ENCODE data around the gene PSAT1. TPM values are rescaled to one million over a fixed set of nuclear protein-coding genes. Genes with fewer than 3 reads are reported as not detected.

PSAT1 gene
- total RNA-seq, 1 experiment from 2014 or later: 215 TPM

- Histone ChIP-seq H3T11ph (ENCODE audit: low read length) (no peak overlapping the region), H2BK20ac (ENCODE audit: low read depth, low read length, poor library complexity, severe bottlenecking) (no peak overlapping the region), H2BK12ac (ENCODE audit: insufficient read length, low read depth, low read length) (no peak overlapping the region), H3K27me3 (ENCODE audit: insufficient read depth, low read length) (no peaks in the 10 kb centered on the region), H4K91ac (ENCODE audit: insufficient read length, low read depth, low read length) (no peak overlapping the region), H2AFZ (ENCODE audit: low read length) (no peak overlapping the region), H3K4me1 (ENCODE audit: insufficient read depth, low read length) (no peaks in the 10 kb centered on the region), H3K23me2 (ENCODE audit: insufficient read length, low read depth, low read length, poor library complexity, severe bottlenecking) (no peaks in the 10 kb centered on the region), H2AK5ac (ENCODE audit: insufficient read length, low read length) (no peak overlapping the region), H3K27ac (ENCODE audit: insufficient read length, low read depth, low read length) (no peak overlapping the region), H3K18ac (ENCODE audit: insufficient read length, low read depth, low read length) (no peak overlapping the region), H4K8ac (replicated peaks; ENCODE audit: insufficient read length, low read depth, low read length) (no peak overlapping the region), H3K23ac (ENCODE audit: insufficient read length, low read depth, low read length) (no peak overlapping the region), H3K9me3 (ENCODE audit: control insufficient read depth, low read depth, low read length) (no peaks in the 10 kb centered on the region), H3K79me2 (ENCODE audit: insufficient read depth, low read length) (peaks cover 3% of the 10 kb centered on the region; the same call in 1 of the 2 replicates), H2BK120ac (ENCODE audit: low read depth, low read length, poor library complexity, severe bottlenecking) (no peak overlapping the region), H3K56ac (ENCODE audit: insufficient read length, low read depth, low read length) (no peak overlapping the region), H3K14ac (ENCODE audit: insufficient read depth, low read length) (no peak overlapping the region), H2BK15ac (ENCODE audit: low read depth, low read length) (no peak overlapping the region), H3K4me2 (ENCODE audit: insufficient read depth, insufficient read length, low read length) (no peak overlapping the region), H4K5ac (ENCODE audit: insufficient read length, low read depth, low read length) (no peak overlapping the region), H4K20me1 (ENCODE audit: control insufficient read depth, insufficient read depth, insufficient read length) (no peaks in the 10 kb centered on the region), H3K79me1 (ENCODE audit: insufficient read depth, low read depth, low read length, poor library complexity, severe bottlenecking) (no peaks in the 10 kb centered on the region), H3K4ac (ENCODE audit: low read depth, low read length) (no peak overlapping the region), H3K9ac (ENCODE audit: extremely low read depth, insufficient read length, low read length) (no peak overlapping the region), H2BK5ac (ENCODE audit: insufficient read length, low read length) (no peak overlapping the region)
- Mint-ChIP-seq H3K27ac (no peak overlapping the region), H3K9me3 (no peaks in the 10 kb centered on the region), H3K27me3 (ENCODE audit: low read depth) (no peaks in the 10 kb centered on the region), H3K4me3 (no peak overlapping the region), H3K4me1 (peaks cover 5 to 11% of the 10 kb centered on the region in 2 experiments; a peak in 2 of 4 replicates), H3K36me3 (ENCODE audit: insufficient read depth in 1 of 3, low read depth in 3 of 3) (peaks cover 91 to 96% (median 96%) of the 10 kb centered on the region in 3 experiments)
- no peak for TF ChIP-seq CTCF (conservative IDR thresholded peaks at IDR 0.05)
- WGBS (ENCODE audit: extremely low coverage, insufficient read length, low lambda C conversion rate): no CpG with 5 or more reads among the region's 6 CpGs
- no peak for DNase-seq
These were observed 22.5 kb downstream of the PSAT1 start for GRCh38 chr9:78319197-78320029.
